Activated naive CD8-positive, alpha-beta T cell treated with anti-CD3 and anti-CD28 coated beads for 36 hours (primary cell): ENCODE measurements around the gene DCAKD. TPM values are rescaled to one million over a fixed set of nuclear protein-coding genes. Genes with fewer than 3 reads are reported as not detected.
A peak's percentile ranks its signal among the peaks of the same experiment; 100 is the strongest.

Experiments
- DNase-seq: peaks from one replicate; pipeline ENCODE4 v3.0.0; 2021
- H3K27ac Mint-ChIP-seq: one replicate; pipeline ENCODE4 v1.8.0; 2022; ENCODE audit warnings: mild to moderate bottlenecking, moderate library complexity, mixed read lengths
- H3K27me3 Mint-ChIP-seq: one replicate; pipeline ENCODE4 v1.8.0; 2022; ENCODE audit warnings: mild to moderate bottlenecking, mixed read lengths
- H3K36me3 Mint-ChIP-seq: one replicate; pipeline ENCODE4 v1.8.0; 2021; ENCODE audit warnings: mild to moderate bottlenecking, mixed read lengths
- H3K4me1 Mint-ChIP-seq: one replicate; pipeline ENCODE4 v1.8.0; 2021; ENCODE audit warnings: mixed read lengths
- H3K4me3 Mint-ChIP-seq: one replicate; pipeline ENCODE4 v1.8.0; 2022; ENCODE audit warnings: mild to moderate bottlenecking, moderate library complexity, mixed read lengths
- H3K9me3 Mint-ChIP-seq: one replicate; pipeline ENCODE4 v1.8.0; 2022; ENCODE audit warnings: mixed read lengths
- total RNA-seq, 2 experiments: library from RNA; stranded (reverse); gene quantifications; one replicate each; pipeline ENCODE4 v1.2.3, GENCODE V29; 2021

Gene DCAKD, protein sequence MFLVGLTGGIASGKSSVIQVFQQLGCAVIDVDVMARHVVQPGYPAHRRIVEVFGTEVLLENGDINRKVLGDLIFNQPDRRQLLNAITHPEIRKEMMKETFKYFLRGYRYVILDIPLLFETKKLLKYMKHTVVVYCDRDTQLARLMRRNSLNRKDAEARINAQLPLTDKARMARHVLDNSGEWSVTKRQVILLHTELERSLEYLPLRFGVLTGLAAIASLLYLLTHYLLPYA
- total RNA-seq = 10 to 100 TPM; 29.0 to 31.4 TPM

DNA sequence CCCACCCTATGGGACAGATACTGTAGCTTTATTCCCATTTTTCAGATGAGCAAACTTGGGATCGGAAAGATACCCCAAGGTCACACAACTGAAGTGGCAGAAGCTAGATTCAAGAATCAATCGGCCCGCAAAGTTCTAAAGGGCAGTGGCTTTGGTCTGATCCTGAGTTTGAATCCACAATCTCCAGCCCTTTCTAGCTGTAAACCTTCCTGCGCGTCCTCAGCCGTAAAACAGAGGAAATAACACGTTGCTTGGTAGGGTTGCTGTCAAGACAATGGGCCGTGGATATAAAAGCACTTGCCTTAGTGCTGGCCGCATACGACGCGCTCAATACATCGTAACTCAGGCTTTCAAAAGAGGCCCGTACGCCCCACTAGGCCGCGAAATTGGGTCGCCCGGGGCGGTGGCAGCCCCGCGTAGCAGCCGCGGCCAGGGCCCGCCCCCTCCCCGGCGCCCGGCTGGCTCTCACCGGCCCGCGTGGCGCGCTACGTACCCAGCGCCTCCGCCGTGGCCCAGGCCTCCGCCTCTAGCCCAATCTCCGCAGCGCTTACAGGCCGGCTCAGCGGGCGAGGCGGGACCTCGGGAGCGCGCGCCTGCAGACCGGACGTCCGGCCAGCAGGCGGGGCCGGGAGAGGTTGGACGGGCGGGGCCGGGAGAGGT, at the start of gene DCAKD:
DCAKD (minus strand) TSS at position 573 of the 660 bp plus-strand sequence. CDS start 16,747 bp downstream, outside the sequence.
- H3K27ac Mint-ChIP-seq = peak within 1 kb of the TSS; percentile 88
- peaks cover 33% of the 10 kb centered on the region for H3K36me3 Mint-ChIP-seq
- DNase-seq = peak; percentile 98
- no peaks in the 10 kb centered on the region for H3K27me3 Mint-ChIP-seq
- H3K4me1 Mint-ChIP-seq = peaks cover 42% of the 10 kb centered on the region
- peak within 1 kb of the TSS; percentile 86 for H3K4me3 Mint-ChIP-seq
- H3K9me3 Mint-ChIP-seq = no peaks in the 10 kb centered on the region

DNA sequence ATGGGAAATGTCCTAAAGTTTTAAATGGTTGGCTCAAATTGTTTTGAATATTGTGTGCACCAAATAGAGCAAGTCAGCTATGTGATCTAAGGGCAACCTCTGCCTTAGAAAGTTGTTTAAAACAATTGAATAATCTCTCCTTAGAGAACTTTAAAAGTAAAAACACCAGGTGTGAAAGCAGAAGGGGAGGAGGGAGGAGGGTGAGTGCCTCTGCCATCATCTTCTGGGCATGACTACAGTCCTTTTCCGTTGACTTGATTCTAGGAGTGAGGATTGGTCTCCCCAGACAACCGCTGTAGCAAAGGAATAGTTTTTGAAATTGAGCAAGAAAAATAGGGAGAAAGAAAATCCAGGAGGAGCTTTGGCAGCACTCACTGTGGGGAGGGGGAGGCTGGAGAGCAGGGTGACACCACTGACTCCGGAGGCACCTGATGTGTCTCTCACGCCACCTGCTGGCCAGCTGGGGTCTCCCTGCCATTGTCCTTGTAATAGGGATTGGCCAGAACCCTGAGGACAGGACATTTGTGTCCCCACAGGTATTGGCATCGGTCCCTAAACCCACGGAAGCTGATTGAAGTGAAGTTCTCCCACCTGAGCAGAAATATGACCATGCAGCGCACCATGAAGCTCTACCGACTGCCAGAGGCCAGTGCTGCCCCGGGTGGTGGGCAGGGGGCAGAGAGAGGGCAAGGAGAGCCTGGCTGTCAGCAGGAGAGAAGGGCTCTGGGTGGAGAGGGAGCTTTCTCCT, 47.6 kb upstream of the DCAKD start:
- H3K4me3 Mint-ChIP-seq = no peak overlapping the region

DNA sequence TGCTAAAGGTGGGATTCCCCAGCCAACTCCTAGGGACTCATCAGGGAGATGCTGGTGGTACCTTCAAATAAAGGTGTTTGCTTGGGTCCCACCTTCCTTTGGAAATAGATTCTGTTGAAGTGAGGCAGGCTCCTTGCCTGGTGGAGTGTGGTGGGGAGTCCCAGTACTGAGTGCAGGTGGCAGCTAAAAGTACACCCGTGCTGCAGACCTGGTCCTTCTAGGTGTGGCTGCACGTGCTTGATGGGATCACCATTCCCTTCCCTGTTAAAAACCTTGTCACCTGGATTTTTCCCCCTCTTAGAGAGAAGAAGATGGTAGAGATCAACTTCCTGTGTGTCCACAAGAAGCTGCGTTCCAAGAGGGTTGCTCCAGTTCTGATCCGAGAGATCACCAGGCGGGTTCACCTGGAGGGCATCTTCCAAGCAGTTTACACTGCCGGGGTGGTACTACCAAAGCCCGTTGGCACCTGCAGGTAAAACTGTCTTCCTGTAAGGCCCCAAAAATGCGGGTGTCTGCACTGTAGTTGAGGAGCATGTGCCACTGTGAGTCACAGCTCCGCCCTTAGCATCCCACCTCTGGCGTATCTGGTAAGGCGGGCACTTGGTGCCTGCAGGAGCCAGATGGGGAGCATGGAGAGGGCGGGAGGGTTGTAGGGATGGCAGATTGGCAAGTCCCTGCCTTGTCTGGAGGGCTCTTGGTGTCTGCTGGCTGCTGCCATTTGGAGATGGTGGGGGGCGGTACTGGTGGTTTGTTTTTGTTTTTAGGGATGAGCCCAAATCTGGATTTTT, 46.8 kb upstream of the DCAKD start:
- Mint-ChIP-seq H3K27ac (no peak overlapping the region), H3K36me3 (peaks cover 29% of the 10 kb centered on the region), H3K9me3 (no peaks in the 10 kb centered on the region), H3K4me3 (no peak overlapping the region), H3K4me1 (no peaks in the 10 kb centered on the region), H3K27me3 (no peaks in the 10 kb centered on the region)
- DNase-seq = no peak

More for the DNA sequence above, 47.6 kb upstream of the DCAKD start:
- H3K27me3 Mint-ChIP-seq = no peaks in the 10 kb centered on the region
- peak; percentile 72 for DNase-seq
- H3K9me3 Mint-ChIP-seq = no peaks in the 10 kb centered on the region
- no peak overlapping the region for H3K27ac Mint-ChIP-seq
- H3K36me3 Mint-ChIP-seq = peaks cover 26% of the 10 kb centered on the region
- no peaks in the 10 kb centered on the region for H3K4me1 Mint-ChIP-seq

DNA sequence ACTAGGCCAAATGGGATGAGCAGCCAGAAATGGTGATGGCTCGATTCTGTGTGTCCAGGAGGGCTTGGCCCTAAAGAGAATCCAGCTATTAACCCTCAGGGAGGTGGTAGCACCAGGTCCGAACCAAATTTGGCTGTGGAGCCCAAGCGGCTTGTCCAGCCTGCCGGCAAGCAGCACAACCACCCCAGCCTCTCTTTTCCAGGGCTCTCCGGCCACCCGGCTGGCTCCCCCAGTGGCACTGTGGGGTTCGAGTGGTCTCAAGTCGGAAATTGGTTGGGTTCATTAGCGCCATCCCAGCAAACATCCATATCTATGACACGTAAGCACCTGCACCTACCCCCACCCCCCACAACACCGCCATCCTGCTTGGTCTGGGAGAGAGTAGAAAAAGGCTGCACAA, 45.5 kb upstream of the DCAKD start:
- Mint-ChIP-seq H3K27ac (no peak overlapping the region), H3K36me3 (peaks cover 33% of the 10 kb centered on the region), H3K9me3 (no peaks in the 10 kb centered on the region), H3K27me3 (no peaks in the 10 kb centered on the region), H3K4me1 (no peaks in the 10 kb centered on the region), H3K4me3 (no peak overlapping the region)
- DNase-seq = no peak

DNA sequence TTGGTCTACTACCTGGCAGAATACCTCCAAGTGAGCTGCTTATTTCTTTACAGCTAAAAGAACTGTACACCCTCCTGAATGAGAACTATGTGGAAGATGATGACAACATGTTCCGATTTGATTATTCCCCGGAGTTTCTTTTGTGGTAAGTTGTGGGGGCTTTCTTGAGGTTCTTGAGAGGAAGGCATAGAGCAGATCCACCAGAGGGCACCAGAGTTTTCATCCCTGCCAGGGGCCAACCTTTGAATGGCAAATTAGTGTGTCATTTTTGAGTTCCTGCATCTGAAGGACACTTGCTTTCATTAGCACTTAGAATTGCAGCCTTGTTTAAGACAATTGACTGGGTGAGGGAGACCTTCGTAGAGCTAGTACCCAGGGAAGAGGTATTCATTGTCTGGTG, 44.7 kb upstream of the DCAKD start:
- Mint-ChIP-seq H3K36me3 (peaks cover 33% of the 10 kb centered on the region), H3K9me3 (no peaks in the 10 kb centered on the region), H3K27me3 (no peaks in the 10 kb centered on the region), H3K4me1 (no peaks in the 10 kb centered on the region), H3K27ac (peak overlapping the region; percentile 51), H3K4me3 (no peak overlapping the region)
- no peak for DNase-seq

DNA sequence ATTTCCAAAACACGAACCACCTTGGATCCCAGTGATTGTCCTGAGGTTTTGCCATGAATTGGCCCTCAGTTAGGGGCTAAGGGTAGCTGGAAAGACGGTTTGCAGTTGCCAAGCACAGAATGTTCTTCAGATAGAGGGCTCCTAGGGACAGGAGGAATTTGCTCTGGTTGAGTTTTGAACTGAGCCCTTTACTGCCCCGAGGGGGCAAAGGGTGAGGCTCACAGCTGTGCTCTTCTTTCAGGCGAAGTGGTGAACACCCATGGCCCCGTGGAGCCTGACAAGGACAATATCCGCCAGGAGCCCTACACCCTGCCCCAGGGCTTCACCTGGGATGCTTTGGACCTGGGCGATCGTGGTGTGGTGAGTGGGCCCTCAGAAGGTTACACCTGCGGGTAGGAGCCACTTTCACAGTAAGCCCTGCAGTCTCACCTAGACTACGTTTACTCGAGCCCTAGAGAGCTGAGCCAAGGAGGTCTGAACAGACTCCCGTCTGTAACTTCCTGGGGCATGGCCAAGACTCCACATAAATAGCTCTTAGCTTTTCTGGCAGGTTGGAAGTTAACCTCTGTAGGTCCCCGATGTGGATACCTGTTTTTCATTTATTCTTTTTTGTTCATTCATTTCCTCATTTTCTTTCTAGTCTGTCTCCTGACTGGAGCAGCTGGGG, 42.1 kb upstream of the DCAKD start:
- Mint-ChIP-seq H3K27me3 (no peaks in the 10 kb centered on the region), H3K4me1 (no peaks in the 10 kb centered on the region), H3K4me3 (no peak overlapping the region), H3K36me3 (peaks cover 38% of the 10 kb centered on the region), H3K9me3 (no peaks in the 10 kb centered on the region), H3K27ac (no peak overlapping the region)
- DNase-seq = no peak

DNA sequence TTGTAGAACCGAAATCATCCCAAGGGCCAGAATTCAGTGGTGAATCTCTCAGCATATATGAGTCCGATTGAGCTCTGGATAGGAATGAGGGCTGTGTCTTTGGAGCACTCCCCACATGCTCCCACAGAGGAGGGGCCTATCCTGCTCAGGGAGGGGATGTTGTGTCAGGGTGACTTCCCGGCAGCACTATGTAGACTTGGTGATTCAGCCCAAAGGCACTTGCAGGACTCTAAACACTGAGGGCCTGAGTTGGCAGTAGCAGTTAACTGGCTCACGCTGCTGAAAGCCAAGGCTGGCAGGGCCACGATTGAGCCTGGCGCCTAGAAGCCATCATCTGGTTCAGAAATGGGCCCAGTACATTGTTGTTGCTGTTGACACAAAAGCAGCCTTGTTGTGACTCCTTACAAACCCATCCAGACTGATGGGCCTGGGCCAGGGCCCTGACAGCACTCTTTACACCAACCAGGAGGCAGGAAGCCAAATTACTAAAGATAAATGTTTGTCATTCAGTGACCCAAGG, 41.5 kb upstream of the DCAKD start:
- Mint-ChIP-seq H3K4me1 (no peaks in the 10 kb centered on the region), H3K27ac (no peak overlapping the region), H3K4me3 (no peak overlapping the region), H3K36me3 (peaks cover 38% of the 10 kb centered on the region), H3K9me3 (no peaks in the 10 kb centered on the region), H3K27me3 (no peaks in the 10 kb centered on the region)
- no peak for DNase-seq

DNA sequence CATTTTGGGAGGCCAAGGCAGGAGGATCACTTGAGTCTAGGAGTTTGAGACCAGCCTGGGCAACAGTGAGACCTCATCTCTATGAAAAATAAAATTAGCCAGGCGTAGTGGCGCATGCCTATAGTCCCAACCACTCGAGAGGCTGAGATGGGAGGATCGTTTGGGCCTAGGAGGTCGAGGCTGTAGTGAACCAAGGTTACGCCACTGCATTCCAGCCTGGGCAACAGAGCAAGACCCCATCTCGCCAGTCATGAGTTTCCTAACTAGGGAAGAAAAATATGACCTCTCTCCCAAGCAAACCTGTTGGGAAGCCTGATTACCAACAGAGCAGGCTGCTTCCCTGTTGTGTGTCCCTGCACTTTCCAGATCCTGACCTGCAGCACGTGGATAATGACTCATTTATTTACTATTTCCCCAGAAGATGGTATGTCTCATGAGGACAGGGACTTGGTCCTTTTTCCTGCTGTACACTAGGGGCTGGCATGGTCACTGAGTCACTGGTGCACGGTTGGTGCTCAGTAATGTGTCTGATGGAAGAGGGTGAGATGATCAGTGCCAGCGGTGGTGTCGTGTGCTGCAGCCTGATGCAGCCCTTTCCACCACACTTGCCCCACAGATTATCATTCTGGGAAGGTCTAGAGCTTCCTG, 40.5 kb upstream of the DCAKD start:
- no peak overlapping the region for H3K4me3 Mint-ChIP-seq
- H3K36me3 Mint-ChIP-seq = peaks cover 40% of the 10 kb centered on the region
- H3K9me3 Mint-ChIP-seq = no peaks in the 10 kb centered on the region
- H3K27me3 Mint-ChIP-seq = no peaks in the 10 kb centered on the region
- no peaks in the 10 kb centered on the region for H3K4me1 Mint-ChIP-seq
- H3K27ac Mint-ChIP-seq = no peak overlapping the region
- no peak for DNase-seq

DNA sequence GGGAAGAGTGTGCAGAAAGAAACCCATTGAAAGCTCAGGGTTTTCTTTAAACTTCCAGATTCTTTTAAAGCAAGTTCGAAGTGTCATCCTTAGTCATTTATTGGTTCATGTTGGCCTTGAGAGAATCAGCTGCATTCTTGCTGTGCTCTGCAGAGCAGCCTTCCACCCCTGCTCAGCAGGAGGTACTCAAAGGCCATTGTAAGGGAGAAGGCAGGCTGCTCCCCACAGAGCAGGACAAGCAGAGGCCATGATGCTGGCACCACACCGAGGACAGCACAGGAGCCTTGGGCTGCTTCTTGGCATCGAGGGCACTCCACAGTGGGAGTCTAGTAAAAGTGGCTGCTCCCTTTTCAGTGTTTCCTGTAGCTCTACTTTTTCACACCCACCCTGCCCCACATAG, 39.3 kb upstream of the DCAKD start:
- H3K27me3 Mint-ChIP-seq = no peaks in the 10 kb centered on the region
- no peaks in the 10 kb centered on the region for H3K4me1 Mint-ChIP-seq
- H3K36me3 Mint-ChIP-seq = peaks cover 34% of the 10 kb centered on the region
- no peak overlapping the region for H3K4me3 Mint-ChIP-seq
- DNase-seq = no peak
- no peak overlapping the region for H3K27ac Mint-ChIP-seq
- H3K9me3 Mint-ChIP-seq = no peaks in the 10 kb centered on the region

DNA sequence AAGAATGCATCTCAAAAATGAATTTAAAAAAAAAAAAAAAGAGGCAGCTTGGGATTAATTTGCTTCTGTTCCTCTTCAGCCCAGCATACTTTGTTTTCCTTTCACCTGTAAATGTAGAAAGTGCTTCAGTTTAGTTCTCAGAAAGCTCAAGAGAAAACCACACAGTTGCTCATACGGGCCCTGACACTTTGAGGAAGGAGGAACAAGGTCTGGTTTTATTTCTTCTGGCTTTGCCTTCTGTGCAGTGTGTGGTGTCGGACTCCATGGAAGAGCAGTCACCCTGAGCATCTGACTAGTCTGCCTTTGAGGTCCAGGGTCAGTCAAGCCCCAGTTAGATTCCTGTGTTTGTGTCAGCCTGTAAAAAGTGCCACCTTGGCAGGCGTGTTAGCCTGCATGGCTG, 37.3 kb upstream of the DCAKD start:
- DNase-seq = no peak
- Mint-ChIP-seq H3K4me1 (no peaks in the 10 kb centered on the region), H3K27ac (peak overlapping the region; percentile 62), H3K4me3 (no peak overlapping the region), H3K36me3 (peaks cover 25% of the 10 kb centered on the region), H3K9me3 (no peaks in the 10 kb centered on the region), H3K27me3 (no peaks in the 10 kb centered on the region)

DNA sequence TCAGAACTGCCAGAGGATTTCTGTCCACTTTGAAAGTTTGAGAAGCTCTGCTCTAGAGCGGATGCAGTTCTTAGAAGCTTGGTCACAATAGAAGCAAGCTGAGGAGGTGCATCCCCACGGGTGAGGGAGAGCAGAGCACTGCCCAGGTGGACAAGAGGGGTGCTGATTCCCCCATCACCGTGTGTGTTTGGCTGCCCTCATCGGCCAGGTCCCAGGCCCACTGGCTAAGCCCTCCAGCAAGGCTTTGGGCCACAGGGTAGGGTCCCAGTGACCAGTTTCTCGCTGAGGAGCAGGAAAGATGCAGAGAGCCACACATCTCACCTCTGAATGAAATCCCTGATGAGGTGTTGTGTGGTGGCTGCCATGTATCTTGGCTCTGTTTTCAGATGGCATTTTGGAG, 36.5 kb upstream of the DCAKD start:
- Mint-ChIP-seq H3K36me3 (peaks cover 24% of the 10 kb centered on the region), H3K9me3 (no peaks in the 10 kb centered on the region)

DNA sequence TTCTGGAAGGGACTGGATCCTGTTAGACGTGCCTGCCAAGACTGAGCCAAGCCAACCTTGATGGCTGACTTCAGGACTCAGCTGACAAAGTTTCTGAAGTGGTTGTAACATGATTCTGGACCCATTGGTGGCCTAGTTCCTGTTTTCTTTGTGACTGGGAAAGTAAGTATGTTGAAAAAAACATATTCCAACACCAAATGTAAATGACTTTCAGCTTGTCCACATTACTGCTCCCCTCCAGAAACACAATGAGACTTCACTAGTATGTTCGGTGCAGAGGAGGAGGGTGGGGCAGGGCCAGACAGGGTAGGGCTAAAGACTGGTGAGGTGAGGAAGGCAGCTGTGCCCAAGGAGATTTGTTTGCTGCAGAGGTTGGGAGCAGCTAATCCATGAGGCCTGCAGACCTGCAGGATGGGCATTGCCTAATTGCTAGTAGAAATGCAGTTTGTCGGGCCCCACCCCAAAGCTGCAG, 36.1 kb upstream of the DCAKD start:
- H3K4me3 Mint-ChIP-seq = no peak overlapping the region
- H3K9me3 Mint-ChIP-seq = no peaks in the 10 kb centered on the region
- no peak overlapping the region for H3K27ac Mint-ChIP-seq
- no peaks in the 10 kb centered on the region for H3K27me3 Mint-ChIP-seq
- no peaks in the 10 kb centered on the region for H3K4me1 Mint-ChIP-seq
- DNase-seq = no peak
- peaks cover 24% of the 10 kb centered on the region for H3K36me3 Mint-ChIP-seq

More for the DNA sequence above, 36.5 kb upstream of the DCAKD start:
- Mint-ChIP-seq H3K27me3 (no peaks in the 10 kb centered on the region), H3K27ac (no peak overlapping the region), H3K4me3 (no peak overlapping the region), H3K4me1 (no peaks in the 10 kb centered on the region)
- no peak for DNase-seq

DNA sequence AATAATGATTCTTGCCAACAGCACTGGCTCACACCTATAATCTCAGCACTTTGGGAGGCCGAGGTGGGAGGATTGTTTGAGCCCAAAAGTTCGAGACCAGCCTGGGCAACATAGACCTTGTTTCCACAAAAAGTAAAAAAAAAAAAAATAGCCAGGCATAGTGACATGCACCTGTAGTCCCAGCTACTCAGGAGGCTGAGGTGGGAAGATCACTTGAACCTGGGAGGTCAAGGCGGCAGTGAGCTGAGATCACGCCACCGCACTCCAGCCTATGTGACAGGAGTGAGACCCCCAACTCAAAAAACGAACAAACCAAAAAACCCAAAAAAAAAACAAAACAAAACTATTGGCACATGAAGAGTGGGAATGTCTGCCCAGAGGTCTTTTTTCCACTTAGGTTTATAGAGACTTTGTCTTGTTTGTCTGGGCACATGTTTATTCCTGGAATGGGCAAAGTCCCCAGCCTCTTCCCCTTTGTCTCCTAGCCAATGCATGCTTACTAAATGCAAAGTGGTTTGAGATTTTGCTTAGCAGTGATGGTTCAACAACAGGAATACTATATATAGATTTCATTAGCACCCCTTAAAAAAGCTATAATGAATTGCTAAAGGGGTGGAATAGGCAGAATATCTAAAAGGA, 35.6 kb upstream of the DCAKD start:
- H3K9me3 Mint-ChIP-seq = no peaks in the 10 kb centered on the region
- H3K27me3 Mint-ChIP-seq = no peaks in the 10 kb centered on the region
- peaks cover 21% of the 10 kb centered on the region for H3K36me3 Mint-ChIP-seq

More for the DNA sequence above, 35.6 kb upstream of the DCAKD start:
- Mint-ChIP-seq H3K4me3 (no peak overlapping the region), H3K27ac (no peak overlapping the region), H3K4me1 (no peaks in the 10 kb centered on the region)
- no peak for DNase-seq
